Mesendoderm (in vitro differentiated cells): ENCODE data around the gene MRPL27.
"Not testable (repeated sequence)": the region's sequence is repeated elsewhere in the genome, so short reads cannot be mapped to it uniquely, and the experiment has no call there.

Experiments
- DNase-seq: peaks from one replicate; pipeline ENCODE4 v3.0.0; 2013
- H2AK5ac ChIP-seq: 2 replicates; pipeline ENCODE4 v1.6.1; 2013; ENCODE audit warnings: low read length, inconsistent platforms
- H2BK120ac ChIP-seq: 2 replicates; pipeline ENCODE4 v1.6.1; 2013; ENCODE audit warnings: low read depth, mild to moderate bottlenecking, low read length, moderate library complexity, mixed read lengths
- H2BK15ac ChIP-seq: replicated peaks from 2 replicates; pipeline ENCODE4 v1.6.1; 2013; ENCODE audit warnings: low read depth, mild to moderate bottlenecking, moderate library complexity
- H2BK5ac ChIP-seq: 2 replicates; pipeline ENCODE4 v1.6.1; 2013; ENCODE audit warnings: low read length, inconsistent platforms
- H3K18ac ChIP-seq: 2 replicates; pipeline ENCODE4 v1.6.1; 2013; ENCODE audit warnings: mild to moderate bottlenecking, low read length, mixed read lengths
- H3K23ac ChIP-seq: one replicate; pipeline ENCODE4 v1.6.1; 2013; ENCODE audit warnings: low read length
- H3K27ac ChIP-seq: 2 replicates; pipeline ENCODE4 v1.5.1; 2013; ENCODE audit warnings: low read depth, mild to moderate bottlenecking, inconsistent platforms, low read length, moderate library complexity
- H3K27me3 ChIP-seq: 2 replicates; pipeline ENCODE4 v1.6.1; 2013; ENCODE audit warnings: low read length, control low read depth, mild to moderate bottlenecking, inconsistent platforms; ENCODE audit not compliant: insufficient read depth, poor library complexity
- H3K36me3 ChIP-seq: 2 replicates; pipeline ENCODE4 v1.6.1; 2013; ENCODE audit warnings: low read length, inconsistent platforms; ENCODE audit not compliant: control insufficient read depth, insufficient read depth
- H3K4ac ChIP-seq: one replicate; pipeline ENCODE4 v1.6.1; 2013; ENCODE audit warnings: low read depth, mild to moderate bottlenecking, low read length, moderate library complexity
- H3K4me1 ChIP-seq: 2 replicates; pipeline ENCODE4 v1.6.1; 2013; ENCODE audit warnings: low read depth, low read length, inconsistent platforms; ENCODE audit not compliant: control insufficient read depth
- H3K4me2 ChIP-seq: 2 replicates; pipeline ENCODE4 v1.6.1; 2013; ENCODE audit warnings: low read length
- H3K4me3 ChIP-seq: 2 replicates; pipeline ENCODE4 v1.5.1; 2013; ENCODE audit warnings: mild to moderate bottlenecking, low read length
- H3K56ac ChIP-seq: one replicate; pipeline ENCODE4 v1.6.1; 2013; ENCODE audit warnings: low read length
- H3K79me1 ChIP-seq: 2 replicates; pipeline ENCODE4 v1.6.1; 2013; ENCODE audit warnings: low read length, inconsistent platforms
- H3K79me2 ChIP-seq: 2 replicates; pipeline ENCODE4 v1.6.1; 2013; ENCODE audit warnings: mild to moderate bottlenecking, low read length; ENCODE audit not compliant: control insufficient read depth, insufficient read depth
- H3K9ac ChIP-seq: 2 replicates; pipeline ENCODE4 v1.6.1; 2013; ENCODE audit warnings: low read length, inconsistent platforms
- H4K5ac ChIP-seq: one replicate; pipeline ENCODE4 v1.6.1; 2013; ENCODE audit warnings: low read length
- H4K8ac ChIP-seq: one replicate; pipeline ENCODE4 v1.6.1; 2013; ENCODE audit warnings: low read depth, mild to moderate bottlenecking, control low read depth, low read length, moderate library complexity
- WGBS: extraction: QIAGEN DNeasy Blood & Tissue Kit; methylation state at CpG from one replicate; pipeline ENCODE4 v1.1.7; 2013; ENCODE audit warnings: low lambda C conversion rate, missing lambda C conversion rate; ENCODE audit not compliant: insufficient coverage; ENCODE audit errors: extremely low coverage; 5-methylcytosine and 5-hydroxymethylcytosine counted together

Gene MRPL27

DNA sequence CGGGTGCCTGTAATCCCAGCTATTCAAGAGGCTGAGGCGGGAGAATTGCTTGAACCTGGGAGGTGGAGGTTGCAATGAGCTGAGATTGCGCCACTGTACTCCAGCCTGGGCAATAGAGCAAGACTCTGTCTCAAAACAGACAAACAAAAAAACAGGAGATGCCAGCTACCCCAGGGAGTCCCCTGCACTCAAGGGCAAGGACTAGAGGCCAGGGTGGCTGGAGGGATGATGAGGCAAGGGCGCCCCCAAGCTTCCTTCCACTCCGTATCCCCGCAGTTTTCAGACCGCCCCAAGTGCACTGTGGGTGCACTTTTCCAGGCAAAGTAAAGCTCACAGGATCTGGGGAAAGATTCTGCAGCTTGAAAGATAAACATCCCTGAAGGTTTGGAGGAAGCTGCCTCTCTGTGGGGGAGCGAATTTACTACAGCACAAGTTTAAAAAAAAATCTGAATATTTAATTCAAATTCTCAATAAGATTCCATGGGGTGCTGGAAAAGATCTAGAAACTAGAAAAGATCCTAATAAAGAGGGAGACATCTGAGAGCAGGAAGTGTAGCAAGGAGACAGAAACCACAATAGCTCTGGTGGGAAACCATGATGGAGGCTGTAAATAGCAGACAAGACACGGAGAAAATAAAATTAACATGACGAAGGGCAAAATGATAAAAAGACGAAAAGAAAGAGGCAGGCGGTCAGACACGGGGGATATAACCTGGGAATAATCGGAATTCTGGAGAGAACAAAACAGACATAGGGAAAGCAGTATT lies 39.5 kb downstream of the MRPL27 start:
- H3K4ac ChIP-seq, H3K56ac ChIP-seq, H3K27ac ChIP-seq, H4K5ac ChIP-seq, H2AK5ac ChIP-seq, H2BK120ac ChIP-seq, H3K9ac ChIP-seq, H3K18ac ChIP-seq, H3K79me1 ChIP-seq, H3K4me3 ChIP-seq, H2BK5ac ChIP-seq, H3K36me3 ChIP-seq, H3K23ac ChIP-seq, H3K79me2 ChIP-seq, H2BK15ac ChIP-seq, H4K8ac ChIP-seq, H3K4me2 ChIP-seq, H3K4me1 ChIP-seq, H3K27me3 ChIP-seq: not testable (repeated sequence)
- WGBS, result no CpG with 5 or more reads among the region's 14 CpGs
- DNase-seq, result peak; percentile 17

DNA sequence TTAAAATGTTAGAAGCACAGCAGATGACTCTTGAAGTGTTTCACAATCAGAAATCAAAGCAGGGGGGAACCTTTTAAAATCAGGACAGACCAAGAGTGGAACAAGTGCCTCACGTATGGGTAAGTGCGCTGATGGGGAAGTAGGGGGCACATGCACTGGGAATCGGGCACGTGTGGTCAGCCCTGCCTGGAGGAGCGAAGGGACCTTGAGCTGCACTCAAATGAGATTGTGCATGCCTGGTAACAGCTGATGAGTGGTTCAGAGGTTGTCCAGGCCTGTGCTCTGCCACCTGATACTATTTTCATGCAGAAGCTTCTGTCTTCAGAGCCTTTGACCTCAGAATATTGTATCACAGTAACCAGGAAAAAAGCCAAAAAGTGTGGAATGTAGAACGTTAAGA lies 40.8 kb downstream of the MRPL27 start:
- Histone ChIP-seq H3K79me1 (no peaks in the 10 kb centered on the region), H3K79me2 (no peaks in the 10 kb centered on the region), H3K4ac (no peak overlapping the region), H3K36me3 (no peaks in the 10 kb centered on the region), H2AK5ac (no peak overlapping the region), H2BK120ac (no peak overlapping the region), H3K27ac (no peak overlapping the region), H4K5ac (no peak overlapping the region), H3K4me2 (no peak overlapping the region), H3K4me1 (no peaks in the 10 kb centered on the region), H3K9ac (no peak overlapping the region), H4K8ac (no peak overlapping the region), H3K4me3 (no peak overlapping the region), H2BK15ac (no peak overlapping the region), H3K18ac (no peak overlapping the region), H3K56ac (no peak overlapping the region), H3K23ac (peak overlapping the region; percentile 45), H3K27me3 (no peaks in the 10 kb centered on the region), H2BK5ac (no peak overlapping the region)
- no peak for DNase-seq
- WGBS, result no CpG with 5 or more reads among the region's 6 CpGs

DNA sequence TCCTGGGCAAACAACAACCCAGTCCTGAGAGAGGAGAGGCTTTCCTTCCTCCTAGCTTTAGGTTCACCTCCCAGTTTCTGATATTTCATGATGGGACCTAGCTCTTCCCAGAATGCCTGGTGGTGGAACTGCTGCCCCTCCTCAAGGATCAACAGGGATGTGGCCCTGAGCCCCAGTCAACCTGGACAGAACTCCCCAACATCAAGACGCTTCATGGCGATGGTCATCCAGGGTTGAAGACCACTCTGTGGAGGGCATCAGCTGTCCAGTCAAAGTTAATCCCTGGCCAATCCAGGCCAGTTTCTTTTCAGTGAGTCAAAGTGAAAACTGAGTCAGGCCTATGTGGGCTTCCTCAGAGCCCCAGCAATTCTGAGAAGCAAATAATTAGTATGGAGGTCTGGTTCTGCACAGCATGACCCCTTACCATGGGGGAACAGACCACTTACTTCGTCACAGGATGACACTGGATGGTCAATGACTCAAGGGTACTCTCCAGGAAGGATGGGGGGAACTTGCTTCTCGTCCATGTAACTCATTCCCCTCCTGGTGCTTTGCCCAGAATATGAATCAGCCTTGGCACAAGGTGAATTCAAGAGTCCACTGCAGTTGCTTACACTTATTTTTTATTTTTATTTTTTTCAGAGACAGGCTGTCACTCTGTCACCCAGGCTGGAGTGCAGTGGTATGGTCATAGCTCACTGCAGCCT lies 41.7 kb downstream of the MRPL27 start:
- H4K5ac ChIP-seq, result no peak overlapping the region
- no peak overlapping the region for H2BK15ac ChIP-seq
- no peak overlapping the region for H3K56ac ChIP-seq
- H3K9ac ChIP-seq, result no peak overlapping the region
- WGBS, result no CpG with 5 or more reads among the region's 4 CpGs
- H3K36me3 ChIP-seq, result no peaks in the 10 kb centered on the region
- no peak overlapping the region for H3K4me3 ChIP-seq
- no peak overlapping the region for H2AK5ac ChIP-seq
- H3K27me3 ChIP-seq, result no peaks in the 10 kb centered on the region
- H2BK5ac ChIP-seq, result no peak overlapping the region
- no peak overlapping the region for H3K4ac ChIP-seq
- no peak overlapping the region for H3K23ac ChIP-seq
- H2BK120ac ChIP-seq, result no peak overlapping the region
- no peaks in the 10 kb centered on the region for H3K79me2 ChIP-seq
- H3K4me2 ChIP-seq, result no peak overlapping the region
- no peaks in the 10 kb centered on the region for H3K4me1 ChIP-seq
- H3K18ac ChIP-seq, result no peak overlapping the region
- no peak for DNase-seq
- no peaks in the 10 kb centered on the region for H3K79me1 ChIP-seq
- H3K27ac ChIP-seq, result no peak overlapping the region
- no peak overlapping the region for H4K8ac ChIP-seq

DNA sequence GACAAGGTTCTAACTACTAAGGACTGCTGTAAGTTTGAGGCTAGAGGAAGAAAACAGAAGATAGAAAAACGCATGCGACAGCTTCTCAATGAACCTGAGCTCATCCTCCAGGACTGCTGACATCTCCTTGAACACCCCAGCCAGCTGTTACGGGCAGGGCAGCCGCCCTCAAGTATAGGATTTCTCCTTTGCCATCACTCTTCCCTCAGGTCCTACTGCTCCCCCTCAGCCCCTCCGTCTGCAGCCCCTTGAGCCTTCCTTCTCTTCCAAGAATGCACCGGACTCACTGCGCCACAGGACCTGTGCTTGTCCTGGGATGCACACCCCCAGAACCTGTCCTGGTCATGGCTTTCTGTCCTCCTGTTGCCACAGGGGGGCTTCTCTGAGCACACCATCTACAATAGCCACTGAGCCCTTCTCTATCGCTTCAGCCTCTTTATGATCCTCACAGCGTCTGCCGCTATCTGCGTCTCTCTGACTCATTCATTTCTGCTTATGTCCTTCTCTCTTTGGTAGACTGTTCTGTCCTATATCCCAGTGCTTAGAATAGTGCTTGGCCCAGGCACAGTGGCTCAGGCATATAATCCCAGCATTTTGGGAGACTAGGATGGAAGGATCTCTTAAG lies 42.7 kb downstream of the MRPL27 start:
- Histone ChIP-seq H3K23ac (no peak overlapping the region), H2BK120ac (no peak overlapping the region), H3K4me1 (no peaks in the 10 kb centered on the region), H3K56ac (no peak overlapping the region), H3K4ac (no peak overlapping the region), H3K27ac (no peak overlapping the region), H3K36me3 (no peaks in the 10 kb centered on the region), H3K4me3 (no peak overlapping the region), H3K9ac (no peak overlapping the region), H3K79me2 (no peaks in the 10 kb centered on the region), H3K18ac (no peak overlapping the region), H3K27me3 (no peaks in the 10 kb centered on the region), H4K8ac (no peak overlapping the region), H2AK5ac (no peak overlapping the region), H2BK15ac (no peak overlapping the region), H3K79me1 (no peaks in the 10 kb centered on the region), H4K5ac (no peak overlapping the region), H3K4me2 (no peak overlapping the region), H2BK5ac (no peak overlapping the region)
- no peak for DNase-seq
- WGBS, result no CpG with 5 or more reads among the region's 11 CpGs

DNA sequence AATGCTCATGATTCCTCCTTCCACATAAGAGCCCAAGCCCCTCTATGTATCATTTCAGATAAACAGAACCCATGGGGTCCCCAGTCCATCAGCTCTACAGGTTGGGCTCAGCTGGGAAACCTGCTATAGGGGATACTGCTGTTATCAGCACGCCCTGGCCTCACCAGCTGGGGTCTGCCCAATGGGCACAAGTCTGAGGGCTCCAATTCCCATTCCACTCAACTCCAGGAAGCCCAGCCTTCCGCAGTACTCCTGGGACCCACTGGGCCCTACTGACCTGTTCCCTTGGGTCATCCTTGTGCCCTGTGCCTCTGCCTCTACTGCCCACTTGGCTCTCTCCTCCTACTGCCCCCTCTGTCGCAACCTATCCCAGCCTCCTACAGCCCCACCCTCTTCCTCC lies 43.3 kb downstream of the MRPL27 start:
- H3K4me1 ChIP-seq, result no peaks in the 10 kb centered on the region
- H3K27me3 ChIP-seq, result no peaks in the 10 kb centered on the region
- no peak overlapping the region for H3K56ac ChIP-seq

More for the DNA sequence above, 43.3 kb downstream of the MRPL27 start:
- H3K79me2 ChIP-seq, result no peaks in the 10 kb centered on the region
- no peaks in the 10 kb centered on the region for H3K79me1 ChIP-seq
- no peak overlapping the region for H2BK5ac ChIP-seq
- H3K4me2 ChIP-seq, result no peak overlapping the region
- H3K18ac ChIP-seq, result no peak overlapping the region
- DNase-seq, result no peak
- no peak overlapping the region for H4K8ac ChIP-seq
- H2BK120ac ChIP-seq, result no peak overlapping the region
- H3K27ac ChIP-seq, result no peak overlapping the region
- no peaks in the 10 kb centered on the region for H3K36me3 ChIP-seq
- no peak overlapping the region for H3K9ac ChIP-seq
- no peak overlapping the region for H3K4ac ChIP-seq
- H2BK15ac ChIP-seq, result no peak overlapping the region
- H3K23ac ChIP-seq, result no peak overlapping the region
- H2AK5ac ChIP-seq, result no peak overlapping the region
- H3K4me3 ChIP-seq, result no peak overlapping the region
- no CpG with 5 or more reads among the region's 3 CpGs for WGBS
- no peak overlapping the region for H4K5ac ChIP-seq
